ENCODE data around the gene NPAS3.

- TF ChIP-seq CTCF (IDR thresholded peaks at IDR 0.05) (no peak), ZFX (IDR thresholded peaks at IDR 0.05; ENCODE audit: borderline replicate concordance) (no peak)
These were observed 131.8 kb downstream of the NPAS3 start for GRCh38 chr14:33070475-33070874.

All from 22Rv1 (cell line).